GM12878 (cell line): ENCODE data around the gene TROAP. TPM values are rescaled to one million over a fixed set of nuclear protein-coding genes. Genes with fewer than 3 reads are reported as not detected.
A peak's percentile ranks its signal among the peaks of the same experiment; 100 is the strongest.

ENCODE experiments used
- ATAC-seq: fragments of 200-7000 bp; cut with Tn5 transposase; 3 replicates; pipeline ENCODE4 v1.9.1; 2020; ENCODE audit warnings: mild to moderate bottlenecking, moderate library complexity
- BruUV-seq: library from RNA; stranded (reverse); fragments of 400-500 nt; replicated peaks from 2 replicates; lab custom pipeline; 2021; lab: Mats Ljungman, UMichigan
- CTCF ChIA-PET: fragments of 300-600 bp; sonication (Branson Sonifier 250); formaldehyde crosslinking; extraction: SDS; loops from one replicate; lab custom pipeline; 2021; ENCODE audit warnings: inconsistent platforms; lab: Yijun Ruan, JAX
- POLR2A ChIA-PET: fragments of 350-600 bp; formaldehyde crosslinking; extraction: SDS; loops from one replicate; lab custom pipeline; 2021; ENCODE audit warnings: inconsistent platforms; lab: Charles Lee
- RAD21 ChIA-PET: fragments of 300-600 bp; sonication (Branson Sonifier 250); formaldehyde crosslinking; loops from one replicate; lab custom pipeline; 2023; ENCODE audit warnings: antibody characterized with exemption; ENCODE audit not compliant: unreplicated experiment; lab: Charles Lee
- SMC1A ChIA-PET: fragments of 300-600 bp; sonication (Branson Sonifier 250); formaldehyde crosslinking; loops from one replicate; lab custom pipeline; 2023; ENCODE audit not compliant: unreplicated experiment, uncharacterized antibody; lab: Charles Lee
- DNase-seq: peaks from one replicate; pipeline ENCODE4 v3.0.0-alpha.2; 2011; ENCODE audit warnings: low read depth, low spot score
- FAIRE-seq: peaks from 3 replicates; lab custom pipeline; 2011; peaks lifted over from hg19 to GRCh38; lab: Jason Lieb, UNC
- H2AFZ ChIP-seq: 2 replicates; pipeline ENCODE4 v1.6.0; 2011; ENCODE audit warnings: low read depth, low read length, control low read depth; ENCODE audit not compliant: control insufficient read depth
- H3K27ac ChIP-seq: 2 replicates; pipeline ENCODE4 v1.5.1; 2011; ENCODE audit warnings: control low read depth; ENCODE audit not compliant: control insufficient read depth, insufficient read depth
- H3K27me3 ChIP-seq, 2 experiments: replicated peaks in 1 of 2; 2 replicates each; pipeline versions ENCODE4 v1.6.0 to v1.6.1; 2011; ENCODE audit warnings: low read length in 1 of 2; ENCODE audit not compliant: control insufficient read depth in 2 of 2, insufficient read depth in 2 of 2
- H3K36me3 ChIP-seq, 2 experiments: 2 replicates each; pipeline ENCODE4 v1.5.1; 2011; ENCODE audit warnings: low read length in 1 of 2; ENCODE audit not compliant: control insufficient read depth in 2 of 2, insufficient read depth in 2 of 2
- H3K4me1 ChIP-seq: 2 replicates; pipeline ENCODE4 v1.6.1; 2011; ENCODE audit warnings: mild to moderate bottlenecking, low read length, moderate library complexity, mixed read lengths; ENCODE audit not compliant: control insufficient read depth, insufficient read depth
- H3K4me2 ChIP-seq: 2 replicates; pipeline ENCODE4 v1.6.0; 2011; ENCODE audit warnings: control low read depth; ENCODE audit not compliant: control insufficient read depth, insufficient read depth
- H3K4me3 ChIP-seq: fragments of 200-600 bp; sonication (generic); 2 replicates; pipeline ENCODE4 v1.5.1; 2016
- H3K79me2 ChIP-seq: 2 replicates; pipeline ENCODE4 v1.6.0; 2011; ENCODE audit warnings: low read length; ENCODE audit not compliant: control insufficient read depth, insufficient read depth
- H3K9ac ChIP-seq: 2 replicates; pipeline ENCODE4 v1.8.0; 2011; ENCODE audit warnings: low read length, control low read depth, mixed read lengths; ENCODE audit not compliant: control insufficient read depth, insufficient read depth
- H3K9me3 ChIP-seq: replicated peaks from 3 replicates; pipeline ENCODE4 v1.5.1; 2011; ENCODE audit warnings: mild to moderate bottlenecking, low read length; ENCODE audit not compliant: control insufficient read depth, insufficient read depth
- H4K20me1 ChIP-seq: 2 replicates; pipeline ENCODE4 v1.6.0; 2011; ENCODE audit not compliant: control insufficient read depth, insufficient read depth
- ATF2 ChIP-seq: IDR thresholded peaks from 2 replicates; pipeline ENCODE4 v1.6.1; 2012; ENCODE audit warnings: low read length, inconsistent platforms
- CUX1 ChIP-seq: IDR thresholded peaks from 2 replicates; pipeline ENCODE4 v1.6.1; 2012; ENCODE audit warnings: improper control_type of control experiment, low read depth, low read length; ENCODE audit not compliant: insufficient replicate concordance
- E4F1 ChIP-seq: fragments of 450-650 bp; IDR thresholded peaks from 2 replicates; pipeline ENCODE4 v1.6.1; 2018; ENCODE audit warnings: borderline replicate concordance, mild to moderate bottlenecking; ENCODE audit not compliant: partially characterized antibody
- EED ChIP-seq: sonication (generic); IDR thresholded peaks from 2 replicates; pipeline ENCODE4 v1.6.1; 2016; ENCODE audit warnings: antibody characterized with exemption, low read depth
- ETV6 ChIP-seq, 2 experiments: fragments of 450-650 bp in 1 of 2; IDR thresholded peaks in 1 of 2; conservative IDR thresholded peaks in 1 of 2; 2 replicates each; pipeline ENCODE4 v1.6.1; 2014; ENCODE audit warnings: antibody characterized with exemption in 1 of 2, borderline replicate concordance in 1 of 2, low read depth in 1 of 2, mild to moderate bottlenecking in 1 of 2, moderate library complexity in 1 of 2
- EZH2 ChIP-seq: IDR thresholded peaks from 2 replicates; pipeline ENCODE4 v1.6.1; 2012; ENCODE audit warnings: low read depth, mild to moderate bottlenecking, control low read depth, inconsistent platforms, low read length, borderline replicate concordance; ENCODE audit not compliant: control insufficient read depth
- KDM1A ChIP-seq: fragments of 200-600 bp; sonication (generic); IDR thresholded peaks from 2 replicates; pipeline ENCODE4 v1.6.1; 2016; ENCODE audit warnings: borderline replicate concordance
- NFIC ChIP-seq: IDR thresholded peaks from 2 replicates; pipeline ENCODE4 v1.6.1; 2012; ENCODE audit warnings: low read depth, mild to moderate bottlenecking, inconsistent platforms, low read length, moderate library complexity
- NFYB ChIP-seq: IDR thresholded peaks from 2 replicates; pipeline ENCODE4 v1.6.1; 2011; ENCODE audit warnings: low read depth, mild to moderate bottlenecking, low read length, improper control_type of control experiment, moderate library complexity; ENCODE audit not compliant: insufficient read depth
- PML ChIP-seq: IDR thresholded peaks from 2 replicates; pipeline ENCODE4 v1.6.1; 2012; ENCODE audit warnings: low read length, inconsistent platforms
- RAD51 ChIP-seq: fragments of 450-650 bp; IDR thresholded peaks from 2 replicates; pipeline ENCODE4 v1.6.1; 2016; ENCODE audit warnings: moderate library complexity, mild to moderate bottlenecking, inconsistent platforms
- SMAD1 ChIP-seq: fragments of 450-650 bp; IDR thresholded peaks from 2 replicates; pipeline ENCODE4 v1.6.1; 2018; ENCODE audit warnings: mild to moderate bottlenecking, low read depth; ENCODE audit not compliant: partially characterized antibody
- YBX1 ChIP-seq: fragments of 450-650 bp; IDR thresholded peaks from 2 replicates; pipeline ENCODE4 v1.6.1; 2016; ENCODE audit warnings: antibody characterized with exemption
- WGBS: methylation state at CpG from one replicate; pipeline ENCODE4 v1.1.6; 2016; ENCODE audit warnings: low lambda C conversion rate; ENCODE audit not compliant: insufficient replicate concordance, insufficient coverage; ENCODE audit errors: missing lambda C conversion rate; 5-methylcytosine and 5-hydroxymethylcytosine counted together
- in situ Hi-C: fragments of 300-500 bp; cut with MboI; formaldehyde crosslinking; loops from 9 replicates; pipeline ENCODE4 v1.14.3; 2018; ENCODE audit warnings: mixed read lengths
- intact Hi-C: fragments of 100-400 bp; cut with micrococcal nuclease; formaldehyde crosslinking; loops from one replicate; pipeline ENCODE4 v1.14.2; 2022; ENCODE audit not compliant: unreplicated experiment
- polyA plus RNA-seq, 11 experiments: library from polyadenylated mRNA; depleted of rRNA in 4 of 11; unstranded in 6 of 11; stranded (reverse) in 5 of 11; fragments of >200 nt; fragmentation: Nextera tagmentation in 4 of 11; fragmentation: Illumina TruSeq in 1 of 11; extraction: Ambion mirVana in 4 of 11; extraction: Trizol in 1 of 11; gene quantifications; 1 replicate in 1 of 11; 2 replicates in 10 of 11; pipeline versions ENCODE4 v1.2.1 to v1.2.3, GENCODE V29; 2011 to 2016; ENCODE audit warnings: inconsistent platforms in 2 of 11, missing spikeins in 2 of 11, low read depth in 1 of 11
- total RNA-seq, 4 experiments: library from RNA; depleted of rRNA in 3 of 4; stranded (reverse); fragments of >200 nt in 3 of 4; fragmentation: Illumina TruSeq in 1 of 4; extraction: Trizol in 1 of 4; gene quantifications; 2 replicates each; pipeline versions ENCODE4 v1.2.1 to v1.2.3, GENCODE V29; 2013 to 2021

TROAP gene
- total and polyA plus RNA-seq, 10 of the 15 experiments (the other 5 are each of a cell fraction or from before 2014, with no cell fraction given), result 26.8 to 93.7 (median 52.6) TPM

- H3K9ac ChIP-seq, result no peak overlapping the region
- no peak for DNase-seq
- no peak overlapping the region for H2AFZ ChIP-seq
- in situ Hi-C loops (no loop called here), intact Hi-C loops (no loop called here)
- no peaks in the 10 kb centered on the region for H3K9me3 ChIP-seq
- WGBS, result 10% methylated on average over 8 of the region's 8 CpGs
- H3K36me3 ChIP-seq, result no peaks in the 10 kb centered on the region
- H3K4me3 ChIP-seq, result no peak overlapping the region
- peak overlapping the region; percentile 90 for H3K4me2 ChIP-seq
- no peak for ATAC-seq
- ChIA-PET SMC1A (interaction anchor here (1.0 kb wide), 1 partner anchor 9 kb away, joined by 4 read pairs; no protein-coding TSS in a partner anchor), POLR2A (no interaction called here), CTCF (interaction anchor here (0.6 to 16.2 kb wide), 9 partner anchors 9 to 156 kb away, joined by 3 to 231 read pairs (median 6); partner anchors contain the start of genes DNAJC22 and TROAP), RAD21 (interaction anchor here (1.0 to 1.7 kb wide), 5 partner anchors 9 to 60 kb away, joined by 4 to 8 read pairs (median 4); partner anchors contain the start of gene TROAP)
- no TSS peak for BruUV-seq
- H3K27ac ChIP-seq, result no peak overlapping the region
- peaks cover 19 to 20% of the 10 kb centered on the region in 2 experiments for H3K27me3 ChIP-seq
- FAIRE-seq, result no peak
- H3K79me2 ChIP-seq, result no peaks in the 10 kb centered on the region
- H3K4me1 ChIP-seq, result peaks cover 8% of the 10 kb centered on the region
- no peaks in the 10 kb centered on the region for H4K20me1 ChIP-seq
- TF ChIP-seq EED (no peak), RAD51 (no peak), NFYB (no peak), PML (no peak), NFIC (no peak), CUX1 (no peak), E4F1 (no peak), EZH2 (no peak), SMAD1 (no peak), ETV6 (conservative IDR thresholded peaks at IDR 0.05 in 1 of 2, IDR thresholded peaks at IDR 0.05 in 1 of 2; ENCODE audit: borderline replicate concordance in 1 of 2, low read depth in 1 of 2) (no peak), ATF2 (no peak), KDM1A (no peak), YBX1 (no peak)
These were observed 25.4 kb upstream of the TROAP start for GRCh38 chr12:49297695-49298060.
